Measurements from ENCODE around the gene NFIC. TPM values are rescaled to one million over a fixed set of nuclear protein-coding genes. Genes with fewer than 3 reads are reported as not detected.

Gene NFIC
- polyA plus RNA-seq, 2 donors, result 15.4 to 48.1 TPM

GRCh38 chr19:3454656-3455392 is 88.4 kb downstream of the NFIC start:
- H3K27ac ChIP-seq (ENCODE audit: low read depth in 2 of 2, low read length in 1 of 2), result no peak overlapping the region
- peaks cover 5 to 61% of the 10 kb centered on the region in 2 donors for H3K36me3 ChIP-seq (ENCODE audit: control insufficient read depth in 2 of 2, insufficient read depth in 2 of 2, low read length in 1 of 2)
- no peak overlapping the region for H3K4me3 ChIP-seq (ENCODE audit: low read depth in 1 of 2, low read length in 2 of 2)
- H3K4me1 ChIP-seq (ENCODE audit: control insufficient read depth in 2 of 2, insufficient read depth in 2 of 2, low read length in 1 of 2), result peaks cover 2 to 6% of the 10 kb centered on the region in 2 donors
- H3K9me3 ChIP-seq (ENCODE audit: control insufficient read depth in 2 of 2, insufficient read depth in 1 of 2, low read depth in 1 of 2, low read length in 1 of 2), result no peaks in the 10 kb centered on the region
- no peaks in the 10 kb centered on the region for H3K27me3 ChIP-seq (ENCODE audit: control insufficient read depth in 1 of 2, insufficient read depth in 2 of 2, low read length in 2 of 2)
- WGBS, 2 donors, result 93 to 94% methylated on average over 15 of the region's 15 CpGs

GRCh38 chr19:3455393-3455955 is 89.1 kb downstream of the NFIC start:
- H3K27me3 ChIP-seq (ENCODE audit: control insufficient read depth in 1 of 2, insufficient read depth in 2 of 2, low read length in 2 of 2), result no peaks in the 10 kb centered on the region
- H3K36me3 ChIP-seq (ENCODE audit: control insufficient read depth in 2 of 2, insufficient read depth in 2 of 2, low read length in 1 of 2), result peaks cover 5 to 64% of the 10 kb centered on the region in 2 donors
- WGBS, 2 donors, result 76 to 81% methylated on average over 7 of the region's 7 CpGs
- H3K4me3 ChIP-seq (ENCODE audit: low read depth in 1 of 2, low read length in 2 of 2), result no peak overlapping the region
- no peaks in the 10 kb centered on the region for H3K9me3 ChIP-seq (ENCODE audit: control insufficient read depth in 2 of 2, insufficient read depth in 1 of 2, low read depth in 1 of 2, low read length in 1 of 2)
- peaks cover 4 to 6% of the 10 kb centered on the region in 2 donors for H3K4me1 ChIP-seq (ENCODE audit: control insufficient read depth in 2 of 2, insufficient read depth in 2 of 2, low read length in 1 of 2)
- no peak overlapping the region for H3K27ac ChIP-seq (ENCODE audit: low read depth in 2 of 2, low read length in 1 of 2)

- no peaks in the 10 kb centered on the region for H3K27me3 ChIP-seq (ENCODE audit: control insufficient read depth in 1 of 2, insufficient read depth in 2 of 2, low read length in 2 of 2)
- no peaks in the 10 kb centered on the region for H3K9me3 ChIP-seq (ENCODE audit: control insufficient read depth in 2 of 2, insufficient read depth in 1 of 2, low read depth in 1 of 2, low read length in 1 of 2)
- H3K4me3 ChIP-seq (ENCODE audit: low read depth in 1 of 2, low read length in 2 of 2), result no peak overlapping the region
- H3K27ac ChIP-seq (ENCODE audit: low read depth in 2 of 2, low read length in 1 of 2), result peak overlapping the region in 1 of 2 donors; percentile 18
- peaks cover 5 to 62% of the 10 kb centered on the region in 2 donors for H3K36me3 ChIP-seq (ENCODE audit: control insufficient read depth in 2 of 2, insufficient read depth in 2 of 2, low read length in 1 of 2)
- WGBS, 2 donors, result 78 to 79% methylated on average over 34 to 37 of the region's 37 CpGs
- peaks cover 4 to 6% of the 10 kb centered on the region in 2 donors for H3K4me1 ChIP-seq (ENCODE audit: control insufficient read depth in 2 of 2, insufficient read depth in 2 of 2, low read length in 1 of 2)
These were observed 89.7 kb downstream of the NFIC start for GRCh38 chr19:3455960-3456601.

GRCh38 chr19:3456925-3457527 is 90.6 kb downstream of the NFIC start:
- peaks cover 5 to 62% of the 10 kb centered on the region in 2 donors for H3K36me3 ChIP-seq (ENCODE audit: control insufficient read depth in 2 of 2, insufficient read depth in 2 of 2, low read length in 1 of 2)
- H3K4me3 ChIP-seq (ENCODE audit: low read depth in 1 of 2, low read length in 2 of 2), result no peak overlapping the region
- 76 to 78% methylated on average over 18 of the region's 18 CpGs for WGBS, 2 donors
- peak overlapping the region in 1 of 2 donors; percentile 35 for H3K27ac ChIP-seq (ENCODE audit: low read depth in 2 of 2, low read length in 1 of 2)
- peaks cover 4 to 6% of the 10 kb centered on the region in 2 donors for H3K4me1 ChIP-seq (ENCODE audit: control insufficient read depth in 2 of 2, insufficient read depth in 2 of 2, low read length in 1 of 2)
- no peaks in the 10 kb centered on the region for H3K27me3 ChIP-seq (ENCODE audit: control insufficient read depth in 1 of 2, insufficient read depth in 2 of 2, low read length in 2 of 2)
- no peaks in the 10 kb centered on the region for H3K9me3 ChIP-seq (ENCODE audit: control insufficient read depth in 2 of 2, insufficient read depth in 1 of 2, low read depth in 1 of 2, low read length in 1 of 2)

GRCh38 chr19:3457528-3458228 is 91.3 kb downstream of the NFIC start:
- Histone ChIP-seq H3K4me3 (ENCODE audit: low read depth in 1 of 2, low read length in 2 of 2) (no peak overlapping the region), H3K4me1 (ENCODE audit: control insufficient read depth in 2 of 2, insufficient read depth in 2 of 2, low read length in 1 of 2) (peaks cover 4 to 6% of the 10 kb centered on the region in 2 donors), H3K9me3 (ENCODE audit: control insufficient read depth in 2 of 2, insufficient read depth in 1 of 2, low read depth in 1 of 2, low read length in 1 of 2) (no peaks in the 10 kb centered on the region), H3K36me3 (ENCODE audit: control insufficient read depth in 2 of 2, insufficient read depth in 2 of 2, low read length in 1 of 2) (peaks cover 2 to 57% of the 10 kb centered on the region in 2 donors), H3K27ac (ENCODE audit: low read depth in 2 of 2, low read length in 1 of 2) (peak overlapping the region; percentile 35 to 36), H3K27me3 (ENCODE audit: control insufficient read depth in 1 of 2, insufficient read depth in 2 of 2, low read length in 2 of 2) (no peaks in the 10 kb centered on the region)
- WGBS, 2 donors, result 59 to 68% methylated on average over 22 of the region's 22 CpGs

GRCh38 chr19:3458229-3459088 is 92.1 kb downstream of the NFIC start:
- 62 to 66% methylated on average over 16 to 19 of the region's 19 CpGs for WGBS, 2 donors
- H3K27ac ChIP-seq (ENCODE audit: low read depth in 2 of 2, low read length in 1 of 2), result peak overlapping the region; percentile 36 to 79
- peaks cover 4 to 6% of the 10 kb centered on the region in 2 donors for H3K4me1 ChIP-seq (ENCODE audit: control insufficient read depth in 2 of 2, insufficient read depth in 2 of 2, low read length in 1 of 2)
- no peaks in the 10 kb centered on the region for H3K27me3 ChIP-seq (ENCODE audit: control insufficient read depth in 1 of 2, insufficient read depth in 2 of 2, low read length in 2 of 2)
- peaks cover 0 to 49% of the 10 kb centered on the region in 2 donors for H3K36me3 ChIP-seq (ENCODE audit: control insufficient read depth in 2 of 2, insufficient read depth in 2 of 2, low read length in 1 of 2)
- no peaks in the 10 kb centered on the region for H3K9me3 ChIP-seq (ENCODE audit: control insufficient read depth in 2 of 2, insufficient read depth in 1 of 2, low read depth in 1 of 2, low read length in 1 of 2)
- no peak overlapping the region for H3K4me3 ChIP-seq (ENCODE audit: low read depth in 1 of 2, low read length in 2 of 2)

- peak overlapping the region; percentile 36 to 79 for H3K27ac ChIP-seq (ENCODE audit: low read depth in 2 of 2, low read length in 1 of 2)
- WGBS, 2 donors, result 45 to 50% methylated on average over 25 to 26 of the region's 26 CpGs
- peaks cover 4 to 6% of the 10 kb centered on the region in 2 donors for H3K4me1 ChIP-seq (ENCODE audit: control insufficient read depth in 2 of 2, insufficient read depth in 2 of 2, low read length in 1 of 2)
- no peaks in the 10 kb centered on the region for H3K27me3 ChIP-seq (ENCODE audit: control insufficient read depth in 1 of 2, insufficient read depth in 2 of 2, low read length in 2 of 2)
- peaks cover 0 to 46% of the 10 kb centered on the region in 2 donors for H3K36me3 ChIP-seq (ENCODE audit: control insufficient read depth in 2 of 2, insufficient read depth in 2 of 2, low read length in 1 of 2)
- H3K4me3 ChIP-seq (ENCODE audit: low read depth in 1 of 2, low read length in 2 of 2), result no peak overlapping the region
- H3K9me3 ChIP-seq (ENCODE audit: control insufficient read depth in 2 of 2, insufficient read depth in 1 of 2, low read depth in 1 of 2, low read length in 1 of 2), result no peaks in the 10 kb centered on the region
These were observed 92.9 kb downstream of the NFIC start for GRCh38 chr19:3459089-3459881.

GRCh38 chr19:3459965-3460582 is 93.7 kb downstream of the NFIC start:
- no peak overlapping the region for H3K4me3 ChIP-seq (ENCODE audit: low read depth in 1 of 2, low read length in 2 of 2)
- H3K27ac ChIP-seq (ENCODE audit: low read depth in 2 of 2, low read length in 1 of 2), result peak overlapping the region; percentile 36 to 79
- peaks cover 0 to 40% of the 10 kb centered on the region in 2 donors for H3K36me3 ChIP-seq (ENCODE audit: control insufficient read depth in 2 of 2, insufficient read depth in 2 of 2, low read length in 1 of 2)
- no peaks in the 10 kb centered on the region for H3K9me3 ChIP-seq (ENCODE audit: control insufficient read depth in 2 of 2, insufficient read depth in 1 of 2, low read depth in 1 of 2, low read length in 1 of 2)
- 82% methylated on average over 15 of the region's 15 CpGs for WGBS, 2 donors
- H3K27me3 ChIP-seq (ENCODE audit: control insufficient read depth in 1 of 2, insufficient read depth in 2 of 2, low read length in 2 of 2), result no peaks in the 10 kb centered on the region
- H3K4me1 ChIP-seq (ENCODE audit: control insufficient read depth in 2 of 2, insufficient read depth in 2 of 2, low read length in 1 of 2), result peaks cover 4 to 6% of the 10 kb centered on the region in 2 donors
